Keratinocyte (primary cell): ENCODE measurements around the gene WDR77.

Experiments
- CTCF ChIP-seq, 3 experiments: IDR thresholded peaks in 1 of 3; conservative IDR thresholded peaks in 1 of 3; optimal IDR thresholded peaks in 1 of 3; 2 replicates in 2 of 3; 3 replicates in 1 of 3; pipeline versions ENCODE3 to v1.5.1; 2011; ENCODE audit warnings: low read length in 3 of 3, mild to moderate bottlenecking in 3 of 3, moderate library complexity in 2 of 3, control low read depth in 1 of 3, inconsistent platforms in 1 of 3; ENCODE audit not compliant: insufficient read depth in 2 of 3; ENCODE audit errors: extremely low read depth in 1 of 3
- EZH2 ChIP-seq: IDR thresholded peaks from one replicate; pipeline ENCODE4 v1.6.1; 2012; ENCODE audit warnings: inconsistent platforms, mild to moderate bottlenecking, low read length, moderate library complexity

GRCh38 chr1:111392460-111392945 lies 56.6 kb downstream of the WDR77 start:
- TF ChIP-seq CTCF (optimal IDR thresholded peaks at IDR 0.05 in 1 of 3, IDR thresholded peaks at IDR 0.05 in 1 of 3, conservative IDR thresholded peaks at IDR 0.05 in 1 of 3; ENCODE audit: extremely low read depth in 1 of 3, insufficient read depth in 2 of 3, low read length in 3 of 3), result no peak
- TF ChIP-seq EZH2, result no peak
